Kidney capillary endothelial cell (primary cell): ENCODE results near the gene POU2F3.
A peak's percentile ranks its signal among the peaks of the same experiment; 100 is the strongest.

Experiments
- DNase-seq: peaks from one replicate; pipeline ENCODE4 v3.0.0-alpha.2; 2018; ENCODE audit warnings: low spot score

POU2F3 gene

DNA sequence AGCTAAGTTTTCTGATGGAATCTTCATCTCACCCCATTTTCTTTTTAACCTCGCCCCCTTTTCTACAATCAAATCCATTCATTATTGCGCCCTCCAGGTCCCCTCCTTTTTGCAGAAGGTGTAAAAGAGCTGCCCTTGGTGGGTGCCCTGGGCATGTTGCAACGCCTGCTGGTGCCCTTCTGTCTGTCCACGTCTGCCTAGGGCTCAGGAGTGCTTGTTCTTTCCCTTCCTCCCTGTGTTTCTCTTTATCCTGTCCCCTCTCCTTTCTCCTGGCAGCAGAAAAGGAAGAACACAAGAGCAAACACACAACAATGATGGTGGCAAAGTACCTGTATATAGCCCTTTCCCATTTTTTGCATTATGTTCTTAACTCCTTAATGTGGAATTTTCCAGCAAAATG is 79.0 kb downstream of the POU2F3 start:
- DNase-seq, result no peak

GRCh38 chr11:120324932-120325810 is 85.2 kb downstream of the POU2F3 start, which contains the start of gene TLCD5:
Gene TLCD5, plus strand, starts transcription at chr11:120325299. Its CDS starts 2,143 bp downstream, at chr11:120327442.
- no peak for DNase-seq

GRCh38 chr11:120326228-120326627 is 86.3 kb downstream of the POU2F3 start:
- DNase-seq, result no peak

DNA sequence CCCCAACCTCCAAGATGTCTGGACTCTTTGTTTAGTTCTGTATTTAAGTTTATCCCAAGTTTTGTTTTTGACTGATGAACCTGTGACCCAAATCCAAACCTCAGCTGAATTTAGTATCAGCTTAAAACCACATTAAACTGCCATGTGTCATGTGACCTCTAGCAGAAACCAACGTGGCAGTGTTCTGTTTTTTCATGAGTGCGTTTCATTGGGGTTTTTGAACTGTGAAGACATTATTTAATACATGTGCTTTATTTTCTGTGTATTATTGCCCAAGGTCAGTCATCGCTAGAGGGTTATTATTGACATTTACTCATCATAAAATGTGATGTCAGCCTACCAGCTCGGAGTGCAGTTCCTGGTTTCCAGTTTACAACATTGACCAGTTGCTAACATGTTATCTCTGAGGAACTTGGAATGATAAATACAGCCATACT is 86.9 kb downstream of the POU2F3 start:
- no peak for DNase-seq

- DNase-seq, result no peak
Observed at GRCh38 chr11:120327311-120327710, 87.4 kb downstream of the POU2F3 start.

GRCh38 chr11:120329556-120329955 is 89.6 kb downstream of the POU2F3 start:
- DNase-seq, result no peak

- DNase-seq, result no peak
Observed at GRCh38 chr11:120330045-120330444, 90.1 kb downstream of the POU2F3 start.

DNA sequence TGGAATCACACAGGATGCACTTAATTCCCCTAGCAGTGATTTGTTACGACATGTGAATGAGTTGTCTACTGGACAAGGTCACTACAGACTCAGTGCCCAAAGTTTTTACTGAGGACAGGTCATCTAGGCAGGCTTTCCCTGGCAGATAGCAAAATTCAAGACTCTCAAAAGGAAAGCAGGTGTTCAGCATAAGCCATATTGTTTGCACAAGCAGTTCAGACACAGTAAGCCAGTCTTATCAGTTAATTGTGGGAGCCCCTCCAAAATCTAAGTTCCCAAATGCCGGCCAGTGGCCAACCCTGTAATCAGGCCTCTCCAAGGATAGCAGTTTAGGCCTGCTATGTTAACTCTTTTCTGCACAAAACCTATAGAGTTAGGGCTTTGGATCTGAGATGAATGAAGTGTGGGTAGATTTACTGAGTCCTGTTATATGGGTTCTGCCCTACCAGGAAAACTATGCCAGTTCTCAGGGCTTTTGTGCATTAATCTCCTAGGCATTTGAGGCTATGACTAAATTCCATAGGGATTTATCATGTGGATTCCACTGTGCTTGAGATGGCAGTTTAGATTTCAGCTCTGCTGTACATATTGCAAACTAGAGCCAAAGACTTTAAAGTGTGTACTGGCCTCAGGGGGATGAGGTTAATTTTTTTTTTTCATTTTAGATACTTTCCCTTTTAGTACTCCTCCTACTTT is 91.5 kb downstream of the POU2F3 start:
- peak; percentile 47 for DNase-seq

GRCh38 chr11:120332822-120333716 is 93.1 kb downstream of the POU2F3 start:
- no peak for DNase-seq

DNA sequence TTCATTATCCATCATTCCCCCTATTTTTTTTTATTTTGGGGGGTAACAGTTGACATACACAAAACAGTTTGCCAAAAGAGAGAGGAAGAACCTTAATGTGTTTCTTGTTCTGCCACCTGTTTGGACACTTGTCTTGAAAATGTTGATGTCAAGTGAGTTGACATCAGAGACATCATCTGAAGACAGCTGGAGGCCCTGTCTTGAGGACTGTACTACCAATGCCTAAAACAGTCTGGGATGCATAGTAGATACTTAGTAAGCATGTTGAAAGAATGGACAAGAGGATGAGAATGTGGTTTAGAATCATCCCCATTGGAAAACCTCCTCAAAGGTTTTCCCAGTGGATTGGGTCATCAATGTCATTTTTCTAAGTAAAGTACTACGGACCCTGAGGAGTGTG is 93.9 kb downstream of the POU2F3 start:
- no peak for DNase-seq

GRCh38 chr11:120334332-120334731 is 94.4 kb downstream of the POU2F3 start:
- DNase-seq, result no peak

GRCh38 chr11:120334894-120335462 is 95.0 kb downstream of the POU2F3 start:
- DNase-seq, result peak; percentile 82

GRCh38 chr11:120335556-120335907 is 95.6 kb downstream of the POU2F3 start:
- no peak for DNase-seq

DNA sequence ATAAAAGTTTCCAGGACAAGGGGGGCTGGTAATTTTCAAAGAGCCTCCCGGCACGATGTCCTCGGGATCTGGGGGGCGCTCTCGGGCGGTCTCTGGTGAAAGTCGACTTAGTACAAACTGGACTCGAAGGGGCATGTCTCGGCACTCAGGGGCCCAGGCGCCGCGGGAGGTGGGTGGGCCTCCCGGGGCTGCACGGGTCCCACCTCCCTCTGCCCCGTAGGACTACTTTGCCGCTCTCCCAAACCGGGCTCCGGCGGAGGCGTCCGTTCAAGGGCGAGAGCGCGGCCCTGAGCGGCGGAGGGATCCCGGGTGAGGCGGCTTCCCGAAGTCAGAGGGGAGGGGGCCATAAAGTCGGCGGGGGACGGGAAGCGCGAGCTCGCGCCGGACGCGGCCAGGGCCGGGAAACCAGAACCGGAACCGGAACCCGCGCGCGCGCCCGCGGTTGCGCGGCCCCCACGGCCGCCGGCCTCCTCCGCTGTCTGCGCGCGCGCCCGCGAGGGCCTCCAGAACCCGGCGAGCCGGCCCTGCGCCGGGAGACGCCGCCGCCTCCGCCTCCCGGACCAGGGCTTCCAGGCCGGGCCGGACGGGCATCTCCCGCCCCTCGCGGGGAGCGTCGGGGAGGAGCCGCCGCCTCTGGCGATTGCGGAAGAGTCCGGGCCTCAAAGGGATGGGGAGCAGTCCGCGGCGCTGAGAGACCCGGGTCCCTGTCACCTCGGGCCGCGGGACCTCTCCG is 96.1 kb downstream of the POU2F3 start, which contains the start of gene ARHGEF12:
Gene ARHGEF12 (plus strand): TSS at position 506 of the 733 bp plus-strand sequence. CDS start 831 bp downstream, outside the sequence.
- peak; percentile 91 for DNase-seq

GRCh38 chr11:120336641-120337354 is 96.9 kb downstream of the POU2F3 start:
- DNase-seq, result no peak

GRCh38 chr11:120337355-120338106 is 97.6 kb downstream of the POU2F3 start:
- DNase-seq, result no peak

- DNase-seq, result peak; percentile 66
Observed at GRCh38 chr11:120338107-120338933, 98.4 kb downstream of the POU2F3 start.

DNA sequence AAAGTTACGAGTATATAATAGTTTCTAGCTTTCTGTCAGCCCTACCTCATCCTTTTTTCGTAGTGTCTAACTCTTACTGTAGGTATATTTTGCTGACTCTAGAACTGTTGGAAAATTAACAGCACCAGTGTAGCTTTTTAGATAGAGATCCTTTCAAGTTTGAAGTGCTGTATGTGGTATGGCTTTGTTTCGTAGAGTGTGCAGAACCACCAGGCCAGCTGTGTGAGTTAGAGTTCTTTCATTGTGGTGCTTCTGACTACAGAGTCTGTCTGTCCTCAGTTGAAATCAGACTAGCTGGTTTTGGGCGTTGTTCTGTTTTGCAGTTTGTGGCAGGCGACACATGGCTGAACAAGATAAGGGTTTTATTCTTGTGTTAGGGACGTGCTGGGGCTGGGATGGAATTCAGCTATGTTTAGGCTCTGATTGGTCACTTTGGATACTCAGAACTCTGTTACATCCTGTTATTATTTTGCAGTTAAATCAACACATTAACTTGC is 99.5 kb downstream of the POU2F3 start:
- DNase-seq, result peak; percentile 56
